ENCODE results near the gene AKR1B15.
"Not testable (repeated sequence)": the region's sequence is repeated elsewhere in the genome, so short reads cannot be mapped to it uniquely, and the experiment has no call there.

The AKR1B15 gene

DNA sequence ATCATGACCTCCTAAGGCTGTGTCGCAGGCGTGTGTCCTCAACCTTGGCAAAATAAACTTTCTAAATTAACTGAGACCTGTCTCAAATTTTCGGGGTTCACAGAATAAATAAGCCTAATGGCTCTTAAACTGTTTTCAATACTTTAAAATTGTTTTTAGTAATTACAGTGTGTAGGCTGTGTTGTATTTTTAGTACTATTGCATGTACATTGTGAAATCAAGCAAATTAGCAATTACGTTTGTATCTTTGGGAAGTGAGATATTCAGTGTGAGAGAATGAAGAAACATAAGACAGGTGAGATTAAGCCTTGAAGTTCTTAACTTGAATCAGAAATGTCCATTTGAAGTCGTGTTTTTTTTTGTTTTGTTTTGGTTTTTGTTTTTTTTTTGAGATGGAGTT lies 26.3 kb upstream of the AKR1B15 start:
- no peak for TF ChIP-seq CTCF (conservative IDR thresholded peaks at IDR 0.05)

GRCh38 chr7:134525449-134525848 lies 23.5 kb upstream of the AKR1B15 start:
- H3K27ac ChIP-seq, result not testable (repeated sequence)

More for the DNA sequence above, 26.3 kb upstream of the AKR1B15 start:
- no peak overlapping the region for H3K27ac ChIP-seq

DNA sequence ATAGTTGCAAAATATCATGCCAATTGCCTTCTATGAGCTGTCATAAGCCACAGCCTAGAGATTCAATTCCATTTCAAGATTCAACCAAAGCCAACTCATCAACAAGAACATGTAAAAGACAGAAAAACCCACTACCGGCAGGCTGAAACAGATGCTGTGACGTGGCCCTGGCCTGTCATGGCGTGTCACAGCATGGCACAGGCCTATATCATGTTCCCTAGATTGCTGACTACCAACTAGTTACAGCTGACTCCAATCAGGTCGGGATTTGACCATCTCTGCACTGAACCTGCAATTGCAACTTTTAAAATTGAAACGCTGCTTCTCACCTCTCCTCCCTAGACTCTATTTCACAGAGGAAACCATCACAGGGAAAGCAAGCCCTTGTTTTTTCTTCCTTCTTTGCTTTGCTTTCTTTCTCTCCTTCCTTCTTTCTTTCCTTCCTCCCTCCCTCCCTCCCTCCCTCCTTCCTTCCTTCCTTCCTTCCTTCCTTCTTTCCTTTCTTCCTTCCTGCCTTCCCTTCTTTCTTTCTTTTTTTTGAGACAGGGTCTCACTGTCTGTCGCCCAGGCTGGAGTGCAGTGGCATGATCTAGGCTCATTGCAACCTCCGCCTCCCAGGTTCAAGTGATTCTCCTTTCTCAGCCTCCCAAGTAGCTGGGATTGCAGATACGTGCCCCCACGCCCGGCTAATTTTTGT lies 22.2 kb upstream of the AKR1B15 start:
- H3K27ac ChIP-seq, result not testable (repeated sequence)

DNA sequence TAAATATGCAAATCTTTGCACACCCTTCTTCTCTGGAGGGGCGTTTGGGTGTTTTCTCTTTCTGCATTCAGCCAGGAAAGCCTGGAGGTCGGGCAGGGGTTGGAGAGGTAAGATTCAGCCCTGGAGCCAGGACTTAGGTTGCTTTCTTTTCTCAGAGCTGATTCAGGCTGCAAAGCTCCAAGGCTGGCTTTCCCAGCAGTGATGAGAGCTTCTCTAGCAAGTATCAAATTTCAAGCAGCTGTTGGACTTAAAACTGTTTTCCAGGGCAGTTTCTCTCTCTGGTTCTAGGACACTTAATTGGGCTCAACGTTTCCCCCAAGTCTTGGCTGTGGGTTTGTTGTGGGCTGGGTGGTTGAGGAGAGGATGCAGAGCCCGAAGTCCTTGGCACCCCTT lies 20.9 kb upstream of the AKR1B15 start:
- no peak for TF ChIP-seq CTCF (conservative IDR thresholded peaks at IDR 0.05)
- H3K27ac ChIP-seq, result no peak overlapping the region

DNA sequence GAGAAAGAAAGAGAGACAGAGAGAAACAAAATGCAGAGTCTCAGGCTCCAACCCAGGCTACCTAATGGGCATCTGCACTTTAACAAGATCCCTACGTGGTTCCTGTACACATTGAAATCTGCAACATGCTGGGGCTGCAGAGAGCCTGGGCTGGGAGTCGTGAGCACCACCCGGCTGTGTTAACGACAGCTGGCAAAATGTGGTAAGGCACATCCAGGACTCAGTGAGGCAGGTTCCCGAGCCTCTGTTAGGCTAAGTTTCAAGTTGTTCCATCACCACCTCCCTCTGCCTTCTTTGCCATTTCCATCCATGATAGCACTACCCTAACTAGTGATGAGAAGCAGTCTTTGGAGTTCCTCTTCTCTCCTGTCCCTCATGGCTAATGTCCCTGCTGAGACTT lies 20.2 kb upstream of the AKR1B15 start:
- no peak overlapping the region for H3K27ac ChIP-seq
- TF ChIP-seq CTCF (conservative IDR thresholded peaks at IDR 0.05), result no peak

DNA sequence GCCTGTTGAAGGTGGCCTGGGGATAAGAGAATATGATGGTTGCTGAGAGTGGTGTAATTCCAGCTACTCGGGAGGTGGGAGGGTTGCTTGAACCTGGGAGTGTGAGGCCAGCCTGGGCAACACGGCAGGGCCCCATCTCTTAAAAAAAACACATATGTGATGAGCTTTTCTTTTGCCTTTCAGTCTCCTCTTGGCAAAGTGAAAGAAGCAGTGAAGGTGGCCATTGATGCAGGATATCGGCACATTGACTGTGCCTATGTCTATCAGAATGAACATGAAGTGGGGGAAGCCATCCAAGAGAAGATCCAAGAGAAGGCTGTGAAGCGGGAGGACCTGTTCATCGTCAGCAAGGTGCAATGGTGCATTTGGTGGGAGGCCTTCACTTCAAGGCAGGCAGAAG lies 18.4 kb upstream of the AKR1B15 start:
- H3K27ac ChIP-seq, result no peak overlapping the region

GRCh38 chr7:134532180-134532953 lies 16.5 kb upstream of the AKR1B15 start:
- H3K27ac ChIP-seq, result no peak overlapping the region
- no peak for TF ChIP-seq CTCF (conservative IDR thresholded peaks at IDR 0.05)

More for the DNA sequence above, 18.4 kb upstream of the AKR1B15 start:
- no peak for TF ChIP-seq CTCF (conservative IDR thresholded peaks at IDR 0.05)

DNA sequence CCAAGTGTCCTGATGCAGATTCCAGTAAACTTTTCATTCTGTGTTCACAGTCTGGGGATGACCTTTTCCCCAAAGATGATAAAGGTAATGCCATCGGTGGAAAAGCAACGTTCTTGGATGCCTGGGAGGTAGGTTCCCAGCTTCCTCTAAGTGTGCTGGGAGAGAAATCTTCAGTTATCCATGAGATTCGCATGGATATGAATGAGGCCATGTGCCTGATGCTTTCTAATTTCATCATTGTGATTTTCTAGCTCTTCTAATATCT lies 16.0 kb upstream of the AKR1B15 start:
- no peak overlapping the region for H3K27ac ChIP-seq
- no peak for TF ChIP-seq CTCF (conservative IDR thresholded peaks at IDR 0.05)
